Erythroblast (primary cell): ENCODE measurements around the gene L3MBTL4.
"Not testable (repeated sequence)": the region's sequence is repeated elsewhere in the genome, so short reads cannot be mapped to it uniquely, and the experiment has no call there.

ENCODE experiments used
- GATA1 ChIP-seq: IDR thresholded peaks from 2 replicates; pipeline ENCODE4 v1.6.1; 2011; ENCODE audit warnings: low read depth, mild to moderate bottlenecking, control low read depth, low read length, moderate library complexity
- POLR2A ChIP-seq: IDR thresholded peaks from 2 replicates; pipeline ENCODE4 v1.6.1; 2011; ENCODE audit warnings: mild to moderate bottlenecking, low read length

GRCh38 chr18:6135029-6135428 is 279.7 kb downstream of the L3MBTL4 start:
- not testable (repeated sequence) for TF ChIP-seq POLR2A, GATA1
